A673 (cell line): ENCODE results near the gene ABCA10. TPM values are rescaled to one million over a fixed set of nuclear protein-coding genes. Genes with fewer than 3 reads are reported as not detected.

Experiments
- BruUV-seq: library from RNA; stranded (reverse); fragments of 400-500 nt; replicated peaks from 2 replicates; lab custom pipeline; 2021; lab: Mats Ljungman, UMichigan
- CTCF ChIA-PET: fragments of 300-600 bp; sonication (Branson Sonifier 250); formaldehyde crosslinking; loops from one replicate; lab custom pipeline; 2022; ENCODE audit warnings: antibody characterized with exemption; lab: Charles Lee
- POLR2A ChIA-PET: fragments of 300-600 bp; sonication (Branson Sonifier 250); formaldehyde crosslinking; loops from one replicate; lab custom pipeline; 2022; ENCODE audit warnings: antibody characterized with exemption; ENCODE audit not compliant: low non-redundant PET; lab: Charles Lee
- DNase-seq: peaks from one replicate; pipeline ENCODE4 v3.0.0-alpha.2; 2015; ENCODE audit warnings: low spot score
- H3K27ac ChIP-seq: fragments of 200-600 bp; sonication (generic); 2 replicates; pipeline ENCODE4 v1.5.1; 2016; ENCODE audit warnings: mixed run types, low read depth, mild to moderate bottlenecking, mixed read lengths, antibody characterized with exemption, low read length; ENCODE audit not compliant: poor library complexity, severe bottlenecking
- H3K27me3 ChIP-seq: fragments of 200-600 bp; sonication (generic); replicated peaks from 2 replicates; pipeline ENCODE4 v1.6.1; 2017; ENCODE audit warnings: mixed run types, low read depth, mild to moderate bottlenecking, mixed read lengths, antibody characterized with exemption, low read length; ENCODE audit not compliant: insufficient read depth, poor library complexity
- H3K36me3 ChIP-seq: fragments of 200-600 bp; sonication (generic); 2 replicates; pipeline ENCODE4 v1.6.1; 2016; ENCODE audit warnings: mixed run types, mild to moderate bottlenecking, mixed read lengths, antibody characterized with exemption, low read length; ENCODE audit not compliant: insufficient read depth, poor library complexity, severe bottlenecking
- H3K4me1 ChIP-seq: fragments of 200-600 bp; sonication (generic); 2 replicates; pipeline ENCODE4 v1.6.1; 2017; ENCODE audit warnings: mixed run types, mild to moderate bottlenecking, mixed read lengths, antibody characterized with exemption, low read length; ENCODE audit not compliant: insufficient read depth, poor library complexity, severe bottlenecking
- H3K4me3 ChIP-seq: fragments of 200-600 bp; sonication (generic); 2 replicates; pipeline ENCODE4 v1.5.1; 2016; ENCODE audit warnings: low read depth, mixed run types, mild to moderate bottlenecking, mixed read lengths, low read length; ENCODE audit not compliant: poor library complexity, severe bottlenecking
- H3K9me3 ChIP-seq: fragments of 200-600 bp; sonication (generic); 2 replicates; pipeline ENCODE4 v1.6.1; 2016; ENCODE audit warnings: mixed run types, low read depth, mild to moderate bottlenecking, mixed read lengths, antibody characterized with exemption, low read length; ENCODE audit not compliant: poor library complexity, severe bottlenecking
- EZH2 ChIP-seq: fragments of 200-600 bp; sonication (generic); IDR thresholded peaks from 2 replicates; pipeline ENCODE4 v1.6.1; 2017; ENCODE audit warnings: borderline replicate concordance, low read depth, mild to moderate bottlenecking, mixed read lengths, antibody characterized with exemption, low read length; ENCODE audit not compliant: poor library complexity, severe bottlenecking
- intact Hi-C: fragments of 100-400 bp; cut with micrococcal nuclease; formaldehyde crosslinking; loops from one replicate; pipeline ENCODE4 v1.10.0; 2022; ENCODE audit not compliant: unreplicated experiment
- total RNA-seq: library from RNA; stranded (reverse); gene quantifications from 2 replicates; pipeline ENCODE4 v1.2.3, GENCODE V29; 2021
- TF ChIP-seq, protein P1 (sequence below): fragments of 300-800, 200-600 bp; sonication (generic); conservative IDR thresholded peaks from 2 replicates; pipeline ENCODE4 v1.5.1; 2017; ENCODE audit warnings: low read depth, mild to moderate bottlenecking, antibody characterized with exemption, low read length, moderate library complexity, mixed read lengths

The ABCA10 gene
- total RNA-seq, 1 experiment from 2014 or later, result 0.47 TPM

DNA sequence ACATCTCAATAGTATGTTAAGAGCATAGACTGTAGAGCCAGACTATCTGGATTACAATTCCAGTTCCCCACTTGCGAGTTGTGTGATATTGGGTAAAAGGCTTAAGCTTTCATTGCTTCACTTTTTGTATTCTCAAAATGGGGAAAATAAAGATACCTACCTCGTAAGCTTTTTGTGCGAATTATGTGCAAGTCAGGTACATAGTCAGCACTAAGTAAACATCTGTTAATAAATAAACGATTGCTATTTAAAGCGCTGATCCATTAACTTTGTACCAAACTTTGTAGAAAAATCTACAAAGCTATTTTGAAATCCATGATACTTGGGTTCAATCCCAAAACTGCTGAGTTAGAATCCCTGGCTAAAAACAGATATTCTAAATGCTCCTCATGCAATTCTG, 106.6 kb downstream of the ABCA10 start:
- Histone ChIP-seq H3K9me3 (no peaks in the 10 kb centered on the region), H3K4me1 (no peaks in the 10 kb centered on the region), H3K4me3 (no peak overlapping the region), H3K36me3 (no peaks in the 10 kb centered on the region), H3K27ac (no peak overlapping the region), H3K27me3 (no peaks in the 10 kb centered on the region)
- ChIA-PET CTCF (no interaction called here), POLR2A (no interaction called here)
- no peak for DNase-seq
- no peak for TF ChIP-seq EZH2
- TF ChIP-seq, protein P1, sequence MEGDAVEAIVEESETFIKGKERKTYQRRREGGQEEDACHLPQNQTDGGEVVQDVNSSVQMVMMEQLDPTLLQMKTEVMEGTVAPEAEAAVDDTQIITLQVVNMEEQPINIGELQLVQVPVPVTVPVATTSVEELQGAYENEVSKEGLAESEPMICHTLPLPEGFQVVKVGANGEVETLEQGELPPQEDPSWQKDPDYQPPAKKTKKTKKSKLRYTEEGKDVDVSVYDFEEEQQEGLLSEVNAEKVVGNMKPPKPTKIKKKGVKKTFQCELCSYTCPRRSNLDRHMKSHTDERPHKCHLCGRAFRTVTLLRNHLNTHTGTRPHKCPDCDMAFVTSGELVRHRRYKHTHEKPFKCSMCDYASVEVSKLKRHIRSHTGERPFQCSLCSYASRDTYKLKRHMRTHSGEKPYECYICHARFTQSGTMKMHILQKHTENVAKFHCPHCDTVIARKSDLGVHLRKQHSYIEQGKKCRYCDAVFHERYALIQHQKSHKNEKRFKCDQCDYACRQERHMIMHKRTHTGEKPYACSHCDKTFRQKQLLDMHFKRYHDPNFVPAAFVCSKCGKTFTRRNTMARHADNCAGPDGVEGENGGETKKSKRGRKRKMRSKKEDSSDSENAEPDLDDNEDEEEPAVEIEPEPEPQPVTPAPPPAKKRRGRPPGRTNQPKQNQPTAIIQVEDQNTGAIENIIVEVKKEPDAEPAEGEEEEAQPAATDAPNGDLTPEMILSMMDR, result no peak
- intact Hi-C loops, result no loop called here
- no TSS peak for BruUV-seq

DNA sequence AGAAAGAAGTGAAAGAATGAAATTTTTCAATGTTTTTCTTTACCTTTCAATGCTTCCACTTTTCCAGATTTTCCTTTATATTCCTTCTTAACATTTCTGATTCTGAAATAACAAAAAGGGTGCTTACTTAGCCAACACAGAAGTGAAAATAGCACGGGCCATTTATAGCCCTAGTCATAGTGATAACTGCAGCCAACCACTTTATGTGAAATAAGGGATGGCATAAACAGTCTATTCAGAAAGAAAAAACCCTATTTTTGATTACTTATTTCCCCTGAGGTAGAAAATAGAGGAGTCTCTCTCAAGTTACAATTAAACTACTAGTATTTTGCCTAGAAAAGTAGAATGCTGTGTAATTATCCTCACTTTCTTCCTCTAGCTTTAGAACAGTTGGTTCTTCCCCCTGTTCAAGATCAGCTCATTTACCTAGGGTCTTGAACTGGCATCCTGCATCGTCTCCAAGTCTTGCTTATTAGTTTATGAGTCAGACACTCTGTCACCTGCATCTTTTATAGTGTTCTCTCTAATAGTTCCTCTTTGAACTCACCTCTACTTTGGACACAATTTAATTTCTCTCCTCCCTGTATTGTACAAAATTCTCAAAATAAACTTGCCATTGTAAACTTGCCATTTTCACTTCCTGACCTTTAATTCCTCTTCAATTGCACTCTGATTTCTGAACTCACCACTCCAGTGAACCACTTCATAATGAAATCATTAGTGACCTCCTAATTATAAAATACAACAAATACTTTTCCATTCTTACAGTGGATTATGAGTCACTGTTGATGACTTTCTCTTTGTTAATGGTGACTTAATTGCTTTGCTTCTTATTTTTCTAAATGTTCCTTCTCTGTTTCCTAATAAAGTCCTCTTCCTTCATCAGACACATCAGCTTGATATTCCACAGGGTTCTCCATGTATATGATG, 110.5 kb downstream of the ABCA10 start:
- H3K27me3 ChIP-seq, result no peaks in the 10 kb centered on the region
- TF ChIP-seq EZH2, result no peak
- TF ChIP-seq, protein P1, result no peak
- CTCF ChIA-PET, result no interaction called here
- no peak for DNase-seq
- no peak overlapping the region for H3K4me3 ChIP-seq
- H3K9me3 ChIP-seq, result no peaks in the 10 kb centered on the region
- BruUV-seq, result no TSS peak
- no peaks in the 10 kb centered on the region for H3K4me1 ChIP-seq
- POLR2A ChIA-PET, result no interaction called here
- no peaks in the 10 kb centered on the region for H3K36me3 ChIP-seq
- intact Hi-C loops, result no loop called here
- no peak overlapping the region for H3K27ac ChIP-seq

DNA sequence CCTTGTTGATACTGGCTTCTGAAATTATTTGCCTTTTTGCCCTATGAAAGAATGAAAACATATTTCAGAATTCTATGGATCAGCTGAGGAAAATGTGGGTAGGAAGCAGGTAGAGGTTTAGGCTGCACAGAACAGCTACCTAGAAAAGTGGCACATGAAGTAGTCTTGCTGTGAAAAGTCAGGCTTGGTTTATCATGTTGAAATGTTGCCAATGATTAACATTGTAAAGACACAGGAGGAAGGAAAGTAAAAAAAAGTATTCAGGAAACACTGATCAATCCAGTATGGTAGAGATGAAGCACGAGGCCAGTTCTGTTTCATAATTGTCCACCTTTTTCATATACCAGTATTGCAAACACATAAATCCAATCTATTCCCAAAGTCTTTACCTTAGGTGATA, 116.8 kb downstream of the ABCA10 start:
- no peaks in the 10 kb centered on the region for H3K36me3 ChIP-seq
- H3K9me3 ChIP-seq, result no peaks in the 10 kb centered on the region
- POLR2A ChIA-PET, result no interaction called here
- no peaks in the 10 kb centered on the region for H3K27me3 ChIP-seq
- H3K27ac ChIP-seq, result no peak overlapping the region
- BruUV-seq, result no TSS peak
- TF ChIP-seq, protein P1, result no peak
- TF ChIP-seq EZH2, result no peak
- CTCF ChIA-PET, result no interaction called here
- no peak for DNase-seq
- no peaks in the 10 kb centered on the region for H3K4me1 ChIP-seq
- intact Hi-C loops, result no loop called here
- H3K4me3 ChIP-seq, result no peak overlapping the region
